Middle frontal gyrus (tissue), 1 donor: ENCODE data around the gene EIPR1.
"Not testable (repeated sequence)": the region's sequence is repeated elsewhere in the genome, so short reads cannot be mapped to it uniquely, and the experiment has no call there.

Experiments used
- DNase-seq: peaks from one replicate; pipeline ENCODE4 v3.0.0-alpha.2; 2015; ENCODE audit warnings: low spot score; ENCODE audit errors: extremely low spot score

EIPR1 gene

DNA sequence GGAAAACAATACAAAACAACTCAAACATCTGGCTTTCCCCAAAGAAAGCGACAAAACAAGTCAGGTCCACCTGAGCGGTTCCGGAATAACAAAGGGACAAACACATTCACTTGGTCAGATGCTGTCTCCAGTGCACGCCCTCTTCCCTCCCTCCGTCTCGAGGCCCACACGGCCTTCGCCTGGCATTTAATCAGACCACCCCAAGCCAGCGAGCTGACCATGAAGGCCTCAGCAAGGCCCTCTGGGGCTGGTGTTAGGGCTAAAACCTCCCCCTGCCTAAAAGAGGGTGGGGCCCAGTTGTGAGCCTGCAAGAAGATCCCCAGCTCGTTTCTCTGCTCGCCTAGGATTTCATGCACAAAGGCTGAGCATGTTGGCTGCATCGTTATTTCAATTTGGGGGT lies 180.3 kb downstream of the EIPR1 start:
- DNase-seq: no peak

DNA sequence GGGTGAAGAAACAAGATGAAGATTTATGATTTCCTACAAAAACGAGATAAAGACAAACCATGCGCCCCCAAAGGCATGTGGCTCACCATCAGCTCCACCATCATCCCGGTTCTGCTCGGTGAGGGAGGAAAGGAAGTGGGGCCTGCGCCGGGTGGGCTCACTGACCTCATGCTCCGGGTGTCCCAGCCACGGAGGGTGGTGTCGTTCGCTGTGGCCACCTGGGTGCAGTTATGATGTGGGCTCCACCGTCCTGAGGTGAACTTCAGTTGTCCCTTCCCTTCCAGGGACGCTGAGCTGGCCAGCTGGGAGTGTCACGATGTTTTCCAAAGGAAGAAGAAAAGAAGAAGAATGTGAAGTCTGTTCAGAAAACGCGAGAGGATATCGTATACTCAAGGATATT lies 180.9 kb downstream of the EIPR1 start:
- no peak for DNase-seq

DNA sequence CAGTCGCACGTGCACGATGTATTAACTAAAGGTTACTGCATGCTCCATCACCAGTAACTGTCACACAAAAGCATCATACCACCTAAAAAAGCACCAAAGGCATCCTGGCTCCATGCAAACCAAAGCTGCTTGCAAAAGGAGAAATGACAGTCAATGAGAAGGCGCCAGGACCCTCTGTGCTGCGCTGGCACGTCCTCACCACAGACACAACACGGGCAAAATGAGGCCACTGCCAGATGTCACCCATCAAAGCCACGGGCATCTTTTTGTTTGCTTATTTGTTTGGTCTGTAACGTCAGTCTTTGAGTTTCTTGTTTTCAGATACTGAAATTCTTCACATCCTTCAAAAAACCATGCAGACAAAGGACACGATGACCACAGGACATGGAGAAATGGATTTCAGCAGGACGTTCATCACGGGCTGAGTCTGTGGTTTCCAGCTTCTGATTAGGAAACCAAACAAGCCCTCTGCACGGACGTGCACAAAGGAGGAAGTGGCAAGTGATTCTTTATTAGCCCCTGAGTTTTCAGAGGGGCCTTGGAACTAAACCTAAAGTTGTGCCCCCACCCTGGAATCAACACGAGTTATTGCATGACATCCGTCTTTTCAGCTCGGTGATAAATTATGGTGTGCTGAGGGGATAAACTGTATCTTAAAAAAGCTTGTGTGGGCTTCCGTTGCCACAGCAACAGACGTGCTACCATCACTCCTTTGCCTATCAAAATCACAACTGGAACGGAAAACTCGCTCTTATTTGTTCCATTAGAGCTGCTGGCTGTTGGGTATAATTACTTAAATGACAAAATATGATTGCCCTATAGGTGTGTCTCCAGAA lies 181.8 kb downstream of the EIPR1 start:
- no peak for DNase-seq

DNA sequence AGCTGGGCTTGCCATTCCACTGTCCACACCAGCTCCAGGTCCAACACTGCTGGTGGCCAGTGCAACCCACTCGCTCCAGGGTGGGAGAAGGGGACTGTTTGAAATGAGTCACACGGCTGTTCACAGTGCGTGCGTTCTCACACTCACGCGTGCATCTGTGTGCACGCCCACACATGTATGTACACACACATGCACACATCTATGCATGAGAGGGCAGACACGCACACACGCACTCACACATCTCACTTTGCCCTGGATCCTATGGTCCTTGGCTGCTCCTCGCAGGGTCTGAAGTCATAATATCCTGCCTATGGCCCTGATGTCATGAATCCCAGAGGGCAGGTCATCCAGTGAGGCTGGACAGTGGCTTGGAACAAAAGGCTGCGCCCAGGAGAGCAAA lies 182.8 kb downstream of the EIPR1 start:
- DNase-seq: no peak

DNA sequence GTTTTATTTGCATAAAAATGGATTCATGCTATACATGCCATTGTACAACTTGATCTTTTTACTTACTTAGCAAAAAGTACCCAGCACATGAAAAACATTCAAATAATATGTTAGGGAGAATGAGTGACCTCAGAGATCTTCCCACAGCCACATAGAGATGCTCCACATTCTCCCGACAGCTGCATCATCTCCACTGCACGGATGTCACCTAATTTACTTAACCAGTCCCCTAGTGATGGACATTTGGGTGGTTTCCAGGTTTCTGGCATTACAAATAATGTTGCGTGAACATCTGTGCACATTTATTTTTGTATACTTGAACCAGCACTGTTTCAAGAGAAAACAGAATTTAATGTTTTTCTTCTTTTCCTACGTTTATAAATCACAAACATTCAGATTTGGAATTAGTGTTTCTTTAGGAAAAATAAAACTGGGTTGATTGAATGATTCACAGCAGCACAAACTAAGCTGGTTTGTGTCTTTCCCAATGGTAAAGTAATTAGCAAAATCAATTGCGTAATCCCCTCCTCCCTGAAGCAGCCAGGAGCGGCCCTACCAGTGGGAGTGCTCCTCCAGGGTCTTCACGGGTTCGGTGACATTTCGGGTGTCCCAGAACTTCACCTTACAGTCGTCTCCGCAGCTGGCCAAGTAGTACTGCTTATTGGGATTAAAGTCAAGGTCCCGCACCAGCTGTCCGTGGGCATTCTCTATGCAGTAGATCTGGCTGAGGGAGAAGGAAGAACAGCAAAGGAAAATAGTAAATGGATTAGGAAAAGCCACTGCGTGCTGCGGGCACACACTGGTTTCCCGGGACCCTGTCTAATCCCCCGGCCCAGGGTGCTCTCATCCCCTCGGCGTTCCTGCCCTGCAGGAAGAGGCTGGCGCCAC lies 183.9 kb downstream of the EIPR1 start:
- DNase-seq: no peak

DNA sequence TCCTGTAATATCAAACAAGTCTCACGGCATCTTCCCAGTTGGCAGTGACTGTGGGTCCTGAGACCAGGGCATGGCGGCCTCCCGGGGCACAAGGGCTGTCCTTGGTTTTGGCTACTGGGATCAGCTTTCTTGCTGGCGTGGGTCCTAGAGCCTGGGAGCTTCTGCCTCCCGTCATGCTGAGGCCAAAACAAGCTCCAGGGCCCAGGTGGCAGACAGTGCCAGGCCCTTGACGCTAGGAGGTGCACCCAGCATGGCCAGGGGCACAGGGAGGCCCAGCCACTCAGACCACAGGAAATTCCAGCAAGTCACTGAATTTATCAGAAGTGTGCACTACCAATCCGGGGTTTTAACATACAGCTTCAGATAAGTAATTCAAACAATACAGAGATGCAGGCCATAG lies 184.7 kb downstream of the EIPR1 start:
- DNase-seq: no peak

DNA sequence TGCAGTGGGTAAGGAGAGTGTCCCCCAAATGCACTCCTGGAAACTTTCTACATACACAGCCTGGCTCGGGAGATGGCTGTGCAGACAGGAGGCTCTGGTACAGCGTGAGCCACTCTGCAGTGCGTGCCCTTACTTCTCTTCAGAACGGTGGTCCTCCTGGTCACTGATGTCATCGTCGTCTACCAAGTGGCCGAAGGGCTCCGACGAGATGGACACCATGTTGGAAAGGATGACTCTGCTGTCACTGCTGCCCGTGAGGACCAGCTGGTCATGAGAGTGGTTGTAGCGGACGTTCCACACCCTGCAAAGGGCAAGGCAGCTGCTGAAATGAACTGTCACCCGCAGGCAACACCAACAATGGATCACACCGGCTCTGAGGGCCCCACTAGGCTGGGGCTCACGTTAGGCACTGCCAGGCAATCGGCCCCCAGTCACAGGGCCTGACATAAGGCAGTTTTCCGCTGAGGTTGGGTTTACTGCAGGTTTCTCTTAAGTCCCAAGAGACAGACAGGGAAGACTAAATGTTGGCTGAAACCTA lies 185.3 kb downstream of the EIPR1 start:
- no peak for DNase-seq

DNA sequence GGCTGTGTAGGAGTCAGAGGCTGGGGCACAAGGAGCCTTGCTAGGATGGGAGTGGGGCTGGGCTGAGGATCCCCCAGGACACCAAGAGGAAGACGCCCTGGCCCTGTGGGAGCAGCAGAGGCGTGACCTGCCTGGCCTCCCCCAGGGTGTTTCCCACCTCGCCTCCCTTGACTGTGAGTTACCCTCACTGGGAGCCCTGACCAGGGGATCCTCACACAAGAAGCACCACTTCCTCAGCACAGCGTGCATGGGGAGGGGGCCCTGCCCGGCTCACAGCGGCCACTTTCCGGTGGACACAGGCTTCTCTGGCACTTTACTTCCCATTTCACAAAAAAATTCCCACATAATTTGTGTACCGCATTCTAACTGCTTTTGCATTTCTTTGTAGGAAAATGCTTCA lies 187.7 kb downstream of the EIPR1 start:
- no peak for DNase-seq

DNA sequence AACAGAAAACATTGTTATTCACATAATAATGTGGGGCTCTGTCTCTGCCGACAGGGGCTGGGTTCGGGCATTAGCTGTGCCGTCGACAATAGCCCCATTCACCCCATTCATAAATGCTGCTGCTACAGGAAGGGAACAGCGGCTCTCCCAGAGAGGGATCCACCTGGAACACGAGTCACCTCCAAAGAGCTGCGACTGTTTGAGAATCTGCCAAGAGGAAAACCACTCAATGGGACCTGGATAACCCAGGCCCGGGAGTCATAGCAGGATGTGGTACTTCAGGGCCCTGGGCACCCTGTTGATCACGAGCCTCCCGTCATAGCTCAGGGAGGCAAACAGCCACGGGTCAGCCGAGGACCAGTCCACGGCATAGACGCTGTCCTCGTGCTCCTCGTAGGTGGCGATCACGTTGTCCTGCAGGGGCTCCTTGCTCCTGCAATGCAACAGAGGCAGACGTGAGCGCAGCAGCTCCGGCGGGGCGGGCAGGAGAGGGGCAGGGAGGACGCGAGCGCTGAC lies 188.5 kb downstream of the EIPR1 start:
- DNase-seq: no peak

DNA sequence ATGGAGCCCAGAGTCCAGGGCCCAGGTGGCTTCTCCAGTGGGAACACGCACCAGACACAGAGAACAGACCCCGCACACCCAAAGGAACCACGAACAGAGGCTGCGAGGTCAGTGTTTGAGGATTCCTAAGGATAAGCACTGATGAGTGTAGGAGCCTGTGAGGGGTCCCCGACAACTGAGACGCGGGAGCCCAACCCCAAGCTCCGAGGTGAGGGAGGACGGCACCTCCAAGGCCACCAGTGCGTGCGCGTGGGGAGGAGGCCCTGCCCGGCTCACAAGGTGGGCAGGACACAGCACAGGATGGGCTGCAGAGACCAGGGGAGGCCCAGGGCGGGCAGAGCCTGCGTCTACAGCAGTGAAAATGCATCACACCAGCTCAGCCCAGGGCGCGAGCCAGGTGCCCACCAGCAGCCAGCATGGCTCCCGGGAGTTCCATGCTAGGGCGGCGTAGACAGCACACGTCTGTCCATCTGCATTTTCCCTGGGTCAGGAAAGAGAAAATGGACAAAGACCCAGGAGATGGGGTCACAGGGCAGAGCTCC lies 189.1 kb downstream of the EIPR1 start:
- DNase-seq: no peak

DNA sequence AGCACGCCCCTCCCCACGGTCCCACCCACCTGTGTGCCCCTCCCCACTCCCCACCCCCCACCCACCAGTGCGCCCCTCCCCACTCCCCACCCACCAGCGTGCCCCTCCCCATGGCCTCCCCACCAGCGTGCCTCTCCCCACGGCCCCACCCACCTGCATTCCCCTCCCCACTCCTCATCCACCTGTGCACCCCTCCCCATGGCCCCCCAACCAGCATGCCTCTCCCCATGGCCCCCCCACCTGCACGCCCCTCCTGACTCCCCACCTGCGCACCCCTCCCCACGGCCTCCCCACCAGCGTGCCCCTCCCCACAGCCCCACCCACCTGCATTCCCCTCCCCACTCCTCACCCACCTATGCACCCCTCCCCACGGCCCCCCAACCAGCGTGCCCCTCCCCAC lies 190.2 kb downstream of the EIPR1 start:
- no peak for DNase-seq

DNA sequence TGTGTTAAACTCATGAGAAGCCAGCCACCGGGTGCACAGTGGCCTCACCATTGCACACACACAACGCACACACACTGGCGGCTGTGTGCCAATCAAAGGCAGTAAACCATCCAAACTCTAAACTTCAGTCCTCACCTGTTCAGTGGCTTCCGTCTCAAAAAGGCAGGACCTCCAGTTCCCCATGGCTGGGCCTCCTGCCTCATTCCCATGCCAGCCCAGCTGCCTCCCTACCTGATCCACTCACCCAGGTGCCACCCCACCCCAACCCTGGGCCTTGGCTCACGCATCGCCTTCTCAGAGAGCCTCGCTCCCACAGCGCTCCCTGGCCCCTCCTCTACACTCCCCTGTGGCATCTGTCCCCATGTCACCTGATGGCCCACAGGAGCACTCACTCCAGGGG lies 190.9 kb downstream of the EIPR1 start:
- DNase-seq: no peak

DNA sequence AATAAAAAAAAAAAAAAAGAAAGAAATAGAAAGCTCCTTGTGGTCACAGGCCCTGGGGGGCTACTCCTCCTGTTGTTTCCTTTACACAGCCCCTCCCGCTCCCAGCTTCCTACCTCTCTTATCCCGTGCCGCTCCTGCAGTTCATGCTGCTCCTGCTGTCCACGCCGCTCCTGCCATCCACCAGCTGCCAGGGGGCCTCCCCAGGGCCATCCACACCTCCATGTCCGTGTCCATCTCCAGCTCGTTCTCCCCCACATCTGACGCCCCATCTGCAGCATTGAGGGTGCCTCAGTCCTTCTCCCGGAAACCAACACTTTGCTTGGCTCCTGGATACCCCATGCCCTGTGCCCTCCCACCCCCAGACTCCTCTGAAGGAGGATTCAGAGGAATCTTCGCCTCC lies 191.7 kb downstream of the EIPR1 start:
- DNase-seq: no peak

DNA sequence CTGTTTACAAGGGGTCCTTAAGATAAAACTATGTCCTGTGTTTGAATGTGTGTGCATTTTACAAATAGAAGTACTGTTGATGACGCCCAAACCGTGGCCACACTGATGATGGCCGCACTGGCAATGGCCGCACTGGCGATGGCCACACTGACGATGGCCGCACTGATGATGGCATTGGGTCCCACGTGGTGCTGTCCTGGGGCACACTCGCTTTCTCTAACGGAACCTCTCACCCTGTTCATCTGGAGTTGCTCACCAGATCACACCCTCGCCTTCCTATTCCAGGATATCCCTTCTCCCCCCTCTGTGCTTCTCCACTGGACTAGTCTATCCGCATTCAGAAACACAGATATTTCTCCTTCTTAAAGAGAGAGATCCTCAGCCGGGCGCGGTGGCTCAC lies 192.4 kb downstream of the EIPR1 start:
- DNase-seq: no peak

DNA sequence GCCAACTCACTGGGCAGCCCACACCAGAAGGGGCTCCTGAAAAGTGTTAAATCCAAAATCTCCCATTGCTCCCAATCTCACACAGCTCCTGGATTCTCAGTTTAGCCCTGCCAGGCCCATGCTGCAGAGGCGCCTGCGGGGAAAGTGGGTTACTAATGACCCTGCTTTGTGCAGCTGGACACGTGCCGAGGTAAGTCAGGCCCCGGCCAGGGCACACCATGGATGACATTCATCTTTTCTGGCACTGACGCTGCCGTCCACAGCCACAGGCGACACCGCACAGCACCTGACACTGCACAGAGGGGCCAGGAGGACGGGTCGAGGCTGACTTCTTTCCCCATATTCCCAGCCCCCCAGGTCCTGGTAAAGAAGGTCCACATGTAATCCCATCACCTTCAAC lies 193.5 kb downstream of the EIPR1 start:
- no peak for DNase-seq

DNA sequence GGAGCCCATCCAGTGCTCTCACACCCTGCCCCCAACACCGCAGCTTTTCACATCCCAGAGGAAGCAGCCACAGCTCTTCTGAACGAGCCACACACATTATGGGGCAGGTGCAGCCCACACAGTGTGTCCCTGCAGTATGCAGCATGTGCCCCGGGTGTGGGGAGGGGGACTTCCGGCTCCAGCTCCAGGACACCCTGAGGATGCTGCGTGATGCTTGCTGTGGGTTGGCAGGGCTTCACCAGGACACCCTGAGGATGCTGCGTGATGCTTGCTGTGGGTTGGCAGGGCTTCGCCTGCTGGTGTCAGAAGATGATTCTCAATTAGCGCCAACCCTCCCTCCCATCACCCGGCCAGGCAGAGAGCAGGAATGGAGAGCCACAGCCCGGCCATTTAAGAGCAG lies 193.9 kb downstream of the EIPR1 start:
- DNase-seq: no peak

DNA sequence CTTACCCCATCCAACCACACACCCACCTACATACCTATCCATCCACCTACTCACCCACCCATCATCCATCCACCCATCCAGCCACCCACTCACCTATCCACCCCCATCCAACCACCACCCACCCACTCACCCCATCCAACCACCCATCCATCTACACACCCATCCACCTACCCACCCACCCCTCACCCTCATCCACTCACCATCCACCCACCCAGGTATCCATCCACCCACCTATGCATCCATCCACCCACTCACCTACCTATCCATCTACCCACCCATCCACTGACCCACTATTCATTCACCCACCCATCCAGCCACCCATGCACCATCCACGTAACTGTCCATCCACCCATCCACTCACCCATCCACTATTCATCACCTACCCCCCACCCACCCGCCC lies 194.8 kb downstream of the EIPR1 start:
- DNase-seq: no peak

DNA sequence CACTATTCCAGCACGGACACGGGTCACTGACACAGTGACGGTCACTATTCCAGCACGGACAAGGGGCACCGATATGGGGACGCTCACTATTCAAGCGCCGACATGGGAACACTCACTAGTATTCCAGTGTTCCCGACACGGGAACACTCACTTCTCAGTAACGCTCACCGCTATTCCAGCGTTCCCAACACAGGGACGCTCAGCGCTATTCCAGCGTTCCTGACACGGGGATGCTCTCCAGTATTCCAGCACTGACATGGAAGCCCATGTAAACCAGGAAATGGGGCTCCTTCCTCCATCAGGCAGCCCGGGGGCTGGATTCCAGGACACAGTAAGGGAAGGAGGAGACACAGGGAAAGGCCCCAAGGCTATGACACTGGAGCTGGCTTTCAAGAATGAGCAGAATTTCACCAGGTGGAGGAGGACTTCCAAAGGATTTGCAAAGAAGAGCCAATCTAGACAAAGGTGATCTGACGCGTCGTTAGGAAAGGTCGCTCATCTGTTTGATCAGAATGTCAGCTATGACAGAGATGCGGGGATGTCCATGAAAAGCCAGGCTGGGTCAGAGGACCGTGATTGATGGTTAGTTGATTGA lies 196.1 kb downstream of the EIPR1 start:
- DNase-seq: no peak

DNA sequence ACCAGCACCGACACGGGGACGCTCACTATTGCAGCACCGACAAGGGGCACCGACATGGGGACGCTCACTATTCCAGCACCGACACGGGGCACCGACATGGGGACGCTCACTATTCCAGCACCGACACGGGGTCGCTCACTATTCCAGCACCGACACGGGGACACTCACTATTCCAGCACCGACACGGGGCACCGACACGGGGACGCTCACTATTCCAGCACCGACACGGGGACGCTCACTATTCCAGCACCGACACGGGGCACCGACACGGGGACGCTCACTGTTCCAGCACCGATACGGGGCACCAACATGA lies 196.8 kb downstream of the EIPR1 start:
- DNase-seq: not testable (repeated sequence)

DNA sequence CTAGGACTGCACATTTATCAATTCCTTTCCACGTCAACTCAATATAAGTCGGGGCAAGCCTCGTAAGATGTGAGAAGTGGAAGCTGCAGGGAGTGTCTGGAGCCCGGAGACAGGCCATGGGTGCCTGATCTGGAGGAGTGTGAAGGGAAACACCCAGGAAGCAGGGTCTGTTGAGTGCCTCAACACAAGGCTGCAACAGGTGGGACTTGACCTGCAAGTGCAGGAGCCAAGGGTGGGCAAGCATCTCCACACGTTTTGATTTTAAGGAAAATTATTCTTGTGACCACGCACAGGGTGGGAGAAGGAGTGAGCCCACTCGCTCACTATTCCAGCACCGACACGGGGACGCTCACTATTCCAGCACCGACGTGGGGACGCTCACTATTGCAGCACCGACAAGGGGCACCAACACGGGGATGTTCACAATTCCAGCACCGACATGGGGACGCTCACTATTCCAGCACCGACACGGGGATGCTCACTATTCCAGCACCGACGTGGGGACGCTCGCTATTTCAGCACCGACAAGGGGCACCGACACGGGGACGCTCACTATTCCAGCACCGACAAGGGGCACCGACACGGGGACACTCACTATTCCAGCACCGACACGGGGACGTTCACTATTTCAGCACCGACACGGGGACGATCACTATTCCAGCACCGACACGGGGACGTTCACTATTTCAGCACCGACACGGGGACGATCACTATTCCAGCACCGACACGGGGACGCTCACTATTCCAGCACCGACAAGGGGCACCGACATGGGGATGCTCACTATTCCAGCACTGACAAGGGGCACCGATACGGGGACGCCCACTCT lies 197.3 kb downstream of the EIPR1 start:
- DNase-seq: no peak

DNA sequence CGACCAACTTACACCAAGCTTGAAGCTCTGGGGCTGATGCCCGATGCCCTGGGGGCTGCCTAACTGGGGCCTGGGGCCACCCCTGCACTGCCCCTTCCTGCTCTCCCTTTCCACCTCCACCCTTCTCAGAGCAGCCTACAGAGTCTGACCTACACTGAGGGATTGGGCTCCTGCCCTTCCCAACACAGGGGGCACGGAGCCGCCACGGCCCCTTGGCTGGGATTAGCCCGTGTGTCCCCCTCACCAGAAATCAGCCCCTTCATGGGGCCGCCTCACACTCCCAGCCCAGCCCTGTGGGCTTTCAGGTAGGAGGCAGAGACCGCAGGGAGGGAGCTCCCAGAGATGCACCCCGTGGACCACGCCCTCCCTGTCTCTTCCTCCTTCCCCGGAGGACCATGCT lies 198.0 kb downstream of the EIPR1 start:
- DNase-seq: no peak
